AG09309 (cell line): ENCODE results near the gene CKLF.

Experiments used
- DNase-seq: peaks from one replicate; pipeline ENCODE4 v3.0.0-alpha.2; 2010; ENCODE audit warnings: low read depth
- H3K4me3 ChIP-seq: 2 replicates; pipeline ENCODE4 v1.5.1; 2011; ENCODE audit warnings: mild to moderate bottlenecking, low read depth, low read length, moderate library complexity; ENCODE audit not compliant: control insufficient read depth
- CTCF ChIP-seq: IDR thresholded peaks from 2 replicates; pipeline ENCODE4 v1.5.1; 2011; ENCODE audit warnings: mild to moderate bottlenecking, low read depth, low read length, inconsistent platforms; ENCODE audit not compliant: insufficient read depth, control insufficient read depth; ENCODE audit errors: missing control alignments

Gene CKLF

GRCh38 chr16:66520406-66521170 lies 31.8 kb upstream of the CKLF start:
- H3K4me3 ChIP-seq, result no peak overlapping the region
- TF ChIP-seq CTCF, result no peak
- no peak for DNase-seq

GRCh38 chr16:66521252-66521713 lies 31.1 kb upstream of the CKLF start:
- no peak for DNase-seq
- TF ChIP-seq CTCF, result no peak
- no peak overlapping the region for H3K4me3 ChIP-seq

GRCh38 chr16:66521951-66522771 lies 30.2 kb upstream of the CKLF start:
- no peak for TF ChIP-seq CTCF
- no peak for DNase-seq
- H3K4me3 ChIP-seq, result no peak overlapping the region

- TF ChIP-seq CTCF, result no peak
- DNase-seq, result no peak
Measured at GRCh38 chr16:66522816-66523590, 29.4 kb upstream of the CKLF start.

GRCh38 chr16:66523861-66524354 lies 28.5 kb upstream of the CKLF start:
- H3K4me3 ChIP-seq, result no peak overlapping the region
- no peak for DNase-seq

More at GRCh38 chr16:66522816-66523590, 29.4 kb upstream of the CKLF start:
- H3K4me3 ChIP-seq, result no peak overlapping the region

More at GRCh38 chr16:66523861-66524354, 28.5 kb upstream of the CKLF start:
- no peak for TF ChIP-seq CTCF
